Chondrocyte (in vitro differentiated cells): ENCODE measurements around the gene SEZ6. TPM values are rescaled to one million over a fixed set of nuclear protein-coding genes. Genes with fewer than 3 reads are reported as not detected.

Experiments
- DNase-seq: peaks from one replicate; pipeline ENCODE4 v3.0.0; 2021; ENCODE audit warnings: mixed read lengths, low spot score
- H3K27ac Mint-ChIP-seq: one replicate; pipeline ENCODE4 v1.8.0; 2021; ENCODE audit warnings: mild to moderate bottlenecking, moderate library complexity, mixed read lengths; ENCODE audit not compliant: unreplicated experiment
- H3K27me3 Mint-ChIP-seq: 2 replicates; pipeline ENCODE4 v1.8.0; 2021; ENCODE audit warnings: low read depth, mixed read lengths
- H3K36me3 Mint-ChIP-seq: 2 replicates; pipeline ENCODE4 v1.8.0; 2021; ENCODE audit warnings: low read depth, mixed read lengths
- H3K4me1 Mint-ChIP-seq: 2 replicates; pipeline ENCODE4 v1.8.0; 2021; ENCODE audit warnings: low read depth, mild to moderate bottlenecking, mixed read lengths
- H3K4me3 Mint-ChIP-seq: one replicate; pipeline ENCODE4 v1.8.0; 2021; ENCODE audit warnings: mild to moderate bottlenecking, moderate library complexity, mixed read lengths; ENCODE audit not compliant: unreplicated experiment
- H3K9me3 Mint-ChIP-seq: 2 replicates; pipeline ENCODE4 v1.8.0; 2021; ENCODE audit warnings: low read depth, mixed read lengths
- CTCF ChIP-seq: fragments of 200-600 bp; sonication (generic); IDR thresholded peaks from 2 replicates; pipeline ENCODE4 v1.5.0; 2021; ENCODE audit warnings: antibody characterized with exemption, mild to moderate bottlenecking, moderate library complexity
- total RNA-seq: library from RNA; stranded (reverse); gene quantifications from 3 replicates; pipeline ENCODE4 v1.2.1, GENCODE V29; 2021

SEZ6 gene
- total RNA-seq, 1 donor from 2014 or later, result 0.35 TPM

- Mint-ChIP-seq H3K27me3 (peaks cover 9% of the 10 kb centered on the region), H3K4me1 (peaks cover 41% of the 10 kb centered on the region), H3K9me3 (no peaks in the 10 kb centered on the region), H3K4me3 (no peak overlapping the region), H3K27ac (no peak overlapping the region), H3K36me3 (no peaks in the 10 kb centered on the region)
- DNase-seq, result no peak
- TF ChIP-seq CTCF, result no peak
Measured at GRCh38 chr17:28974451-28974850, 31.4 kb downstream of the SEZ6 start.

GRCh38 chr17:28973425-28973824 is 32.4 kb downstream of the SEZ6 start:
- Mint-ChIP-seq H3K4me3 (no peak overlapping the region), H3K27ac (peak overlapping the region; percentile 75), H3K27me3 (peaks cover 4% of the 10 kb centered on the region), H3K36me3 (no peaks in the 10 kb centered on the region), H3K4me1 (peaks cover 48% of the 10 kb centered on the region), H3K9me3 (no peaks in the 10 kb centered on the region)
- TF ChIP-seq CTCF, result no peak
- DNase-seq, result no peak

GRCh38 chr17:28972437-28972836 is 33.4 kb downstream of the SEZ6 start:
- H3K9me3 Mint-ChIP-seq, result no peaks in the 10 kb centered on the region
- H3K4me3 Mint-ChIP-seq, result no peak overlapping the region
- DNase-seq, result peak; percentile 72
- no peak for TF ChIP-seq CTCF
- peak overlapping the region; percentile 75 for H3K27ac Mint-ChIP-seq
- H3K4me1 Mint-ChIP-seq, result peaks cover 58% of the 10 kb centered on the region
- H3K36me3 Mint-ChIP-seq, result no peaks in the 10 kb centered on the region
- no peaks in the 10 kb centered on the region for H3K27me3 Mint-ChIP-seq

- Mint-ChIP-seq H3K4me1 (peaks cover 58% of the 10 kb centered on the region), H3K4me3 (no peak overlapping the region), H3K36me3 (no peaks in the 10 kb centered on the region), H3K9me3 (no peaks in the 10 kb centered on the region), H3K27me3 (no peaks in the 10 kb centered on the region), H3K27ac (no peak overlapping the region)
- no peak for DNase-seq
- no peak for TF ChIP-seq CTCF
Measured at GRCh38 chr17:28970879-28971278, 35.0 kb downstream of the SEZ6 start.

GRCh38 chr17:28969706-28970393 is 36.0 kb downstream of the SEZ6 start:
- H3K9me3 Mint-ChIP-seq, result no peaks in the 10 kb centered on the region
- H3K27ac Mint-ChIP-seq, result no peak overlapping the region
- DNase-seq, result no peak
- peaks cover 58% of the 10 kb centered on the region for H3K4me1 Mint-ChIP-seq
- no peak overlapping the region for H3K4me3 Mint-ChIP-seq
- H3K27me3 Mint-ChIP-seq, result no peaks in the 10 kb centered on the region
- no peaks in the 10 kb centered on the region for H3K36me3 Mint-ChIP-seq
- no peak for TF ChIP-seq CTCF
